Bronchial epithelial cell (primary cell): ENCODE results near the gene CEP57L1. TPM values are rescaled to one million over a fixed set of nuclear protein-coding genes. Genes with fewer than 3 reads are reported as not detected.
"Not testable (repeated sequence)": the region's sequence is repeated elsewhere in the genome, so short reads cannot be mapped to it uniquely, and the experiment has no call there.

ENCODE experiments used
- DNase-seq: peaks from one replicate; pipeline ENCODE4 v3.0.0-alpha.2; 2010; ENCODE audit warnings: low read depth
- FAIRE-seq: peaks from 2 replicates; lab custom pipeline; 2011; peaks lifted over from hg19 to GRCh38; lab: Jason Lieb, UNC
- H3K27me3 ChIP-seq: 2 replicates; pipeline ENCODE4 v1.5.1; 2011; ENCODE audit warnings: low read length; ENCODE audit not compliant: control insufficient read depth, insufficient read depth
- H3K36me3 ChIP-seq: 2 replicates; pipeline ENCODE4 v1.5.1; 2011; ENCODE audit warnings: low read length; ENCODE audit not compliant: control insufficient read depth, insufficient read depth
- H3K4me3 ChIP-seq: 2 replicates; pipeline ENCODE4 v1.5.1; 2011; ENCODE audit warnings: mild to moderate bottlenecking, low read depth, low read length, control low read depth
- CTCF ChIP-seq: IDR thresholded peaks from 2 replicates; pipeline ENCODE4 v1.5.1; 2011; ENCODE audit warnings: mild to moderate bottlenecking, moderate library complexity, low read length, control low read depth, inconsistent platforms; ENCODE audit not compliant: insufficient read depth, severe bottlenecking
- total RNA-seq: library from RNA; depleted of rRNA; stranded (reverse); fragments of >200 nt; gene quantifications from 2 replicates; pipeline ENCODE4 v1.2.1, GENCODE V29; 2014

CEP57L1 gene
- total RNA-seq, 1 donor from 2014 or later: 9.7 TPM

- no peak for FAIRE-seq
- Histone ChIP-seq H3K27me3 (no peaks in the 10 kb centered on the region), H3K36me3 (no peaks in the 10 kb centered on the region), H3K4me3 (no peak overlapping the region)
- TF ChIP-seq CTCF: no peak
- DNase-seq: no peak
Measured at GRCh38 chr6:109083657-109084056, 11.7 kb upstream of the CEP57L1 start.

GRCh38 chr6:109084146-109084545 lies 11.2 kb upstream of the CEP57L1 start:
- H3K4me3 ChIP-seq, FAIRE-seq, DNase-seq, H3K27me3 ChIP-seq, H3K36me3 ChIP-seq: not testable (repeated sequence)

GRCh38 chr6:109087661-109088264 lies 7.5 kb upstream of the CEP57L1 start:
- no peaks in the 10 kb centered on the region for H3K36me3 ChIP-seq
- FAIRE-seq (no peak), DNase-seq (no peak)
- TF ChIP-seq CTCF: no peak
- H3K27me3 ChIP-seq: no peaks in the 10 kb centered on the region
- H3K4me3 ChIP-seq: no peak overlapping the region

GRCh38 chr6:109088995-109089394 lies 6.3 kb upstream of the CEP57L1 start:
- Histone ChIP-seq H3K4me3 (no peak overlapping the region), H3K36me3 (no peaks in the 10 kb centered on the region), H3K27me3 (no peaks in the 10 kb centered on the region)
- FAIRE-seq (no peak), DNase-seq (no peak)
- TF ChIP-seq CTCF: no peak

- DNase-seq (no peak), FAIRE-seq (no peak)
- no peaks in the 10 kb centered on the region for H3K36me3 ChIP-seq
- no peak for TF ChIP-seq CTCF
- no peaks in the 10 kb centered on the region for H3K27me3 ChIP-seq
- no peak overlapping the region for H3K4me3 ChIP-seq
Measured at GRCh38 chr6:109091314-109092024, 3.8 kb upstream of the CEP57L1 start.

- Histone ChIP-seq H3K4me3 (no peak overlapping the region), H3K27me3 (no peaks in the 10 kb centered on the region), H3K36me3 (no peaks in the 10 kb centered on the region)
- TF ChIP-seq CTCF: no peak
- FAIRE-seq: no peak
- DNase-seq: no peak
Measured at GRCh38 chr6:109092074-109092473, 3.2 kb upstream of the CEP57L1 start.
